GM12864 (cell line): ENCODE measurements around the gene TMPRSS11D.

ENCODE experiments used
- DNase-seq: peaks from one replicate; pipeline ENCODE4 v3.0.0-alpha.2; 2011; ENCODE audit warnings: low read depth
- H3K4me3 ChIP-seq: 2 replicates; pipeline ENCODE4 v1.5.1; 2011; ENCODE audit warnings: mild to moderate bottlenecking, low read depth, low read length, control low read depth
- TF ChIP-seq, protein P1 (sequence below): IDR thresholded peaks from 2 replicates; pipeline ENCODE4 v1.5.1; 2011; ENCODE audit warnings: low read depth, mild to moderate bottlenecking, moderate library complexity, low read length, control low read depth, inconsistent platforms; ENCODE audit errors: missing control alignments

TMPRSS11D gene

DNA sequence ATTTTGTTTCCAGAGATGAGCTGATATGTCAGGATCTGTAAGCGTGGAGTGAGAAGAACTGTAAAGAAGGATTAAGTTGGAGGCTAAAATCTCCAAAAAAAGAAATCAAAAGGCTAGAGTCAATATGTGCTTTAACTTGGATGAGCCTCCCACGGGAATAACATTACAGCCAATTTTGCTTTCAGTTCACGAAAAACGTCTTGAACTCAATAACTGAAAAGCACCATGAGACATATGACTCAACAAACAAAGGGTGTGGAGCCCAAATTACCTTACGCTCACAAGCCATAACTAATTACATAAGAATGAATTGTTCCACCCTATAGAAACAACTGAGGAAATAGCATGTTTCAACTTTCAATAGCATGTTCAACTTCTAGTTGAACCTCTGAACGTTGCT is 22.3 kb downstream of the TMPRSS11D start:
- no peak overlapping the region for H3K4me3 ChIP-seq
- TF ChIP-seq, protein P1, sequence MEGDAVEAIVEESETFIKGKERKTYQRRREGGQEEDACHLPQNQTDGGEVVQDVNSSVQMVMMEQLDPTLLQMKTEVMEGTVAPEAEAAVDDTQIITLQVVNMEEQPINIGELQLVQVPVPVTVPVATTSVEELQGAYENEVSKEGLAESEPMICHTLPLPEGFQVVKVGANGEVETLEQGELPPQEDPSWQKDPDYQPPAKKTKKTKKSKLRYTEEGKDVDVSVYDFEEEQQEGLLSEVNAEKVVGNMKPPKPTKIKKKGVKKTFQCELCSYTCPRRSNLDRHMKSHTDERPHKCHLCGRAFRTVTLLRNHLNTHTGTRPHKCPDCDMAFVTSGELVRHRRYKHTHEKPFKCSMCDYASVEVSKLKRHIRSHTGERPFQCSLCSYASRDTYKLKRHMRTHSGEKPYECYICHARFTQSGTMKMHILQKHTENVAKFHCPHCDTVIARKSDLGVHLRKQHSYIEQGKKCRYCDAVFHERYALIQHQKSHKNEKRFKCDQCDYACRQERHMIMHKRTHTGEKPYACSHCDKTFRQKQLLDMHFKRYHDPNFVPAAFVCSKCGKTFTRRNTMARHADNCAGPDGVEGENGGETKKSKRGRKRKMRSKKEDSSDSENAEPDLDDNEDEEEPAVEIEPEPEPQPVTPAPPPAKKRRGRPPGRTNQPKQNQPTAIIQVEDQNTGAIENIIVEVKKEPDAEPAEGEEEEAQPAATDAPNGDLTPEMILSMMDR, result no peak
- no peak for DNase-seq

DNA sequence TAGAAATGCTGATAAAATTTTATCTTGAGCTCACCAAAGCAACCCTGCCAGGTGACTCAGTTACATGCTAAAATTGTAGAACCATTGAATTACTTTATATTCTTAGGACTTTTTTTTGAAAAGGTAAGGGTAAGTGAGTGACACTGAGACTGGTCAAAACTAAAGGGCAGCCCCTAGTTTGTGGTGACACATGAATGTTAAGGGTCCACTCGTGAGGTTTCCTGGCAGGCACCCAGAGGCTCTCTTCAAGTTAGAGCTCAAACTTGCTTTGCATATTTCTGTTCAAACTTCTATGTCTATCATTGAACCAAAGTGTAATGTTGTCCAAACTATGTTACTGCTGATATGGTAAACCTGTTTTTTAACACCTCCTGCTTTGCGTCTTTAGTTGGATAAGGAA is 30.5 kb downstream of the TMPRSS11D start:
- no peak for DNase-seq
- TF ChIP-seq, protein P1, result no peak
- no peak overlapping the region for H3K4me3 ChIP-seq

DNA sequence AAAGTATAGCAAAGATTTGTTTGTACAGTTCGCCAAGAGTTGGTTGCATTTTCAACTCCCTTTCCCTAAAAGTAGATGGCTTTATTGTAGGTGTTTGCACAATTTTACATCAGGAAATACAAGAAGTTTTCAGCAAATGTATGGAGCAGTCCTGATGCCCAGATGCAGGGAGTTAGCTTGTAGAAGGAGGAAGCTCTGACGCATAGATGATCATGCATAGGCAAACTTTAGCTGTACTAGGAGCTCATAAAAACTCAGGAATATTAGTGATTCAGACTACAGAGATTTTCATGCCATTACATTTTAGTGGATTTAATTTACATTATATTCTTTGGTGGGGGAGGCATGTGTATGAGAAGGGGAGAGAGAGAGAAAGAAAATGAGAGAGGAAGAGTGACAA is 62.9 kb downstream of the TMPRSS11D start:
- TF ChIP-seq, protein P1, result no peak
- no peak for DNase-seq
- H3K4me3 ChIP-seq, result no peak overlapping the region

DNA sequence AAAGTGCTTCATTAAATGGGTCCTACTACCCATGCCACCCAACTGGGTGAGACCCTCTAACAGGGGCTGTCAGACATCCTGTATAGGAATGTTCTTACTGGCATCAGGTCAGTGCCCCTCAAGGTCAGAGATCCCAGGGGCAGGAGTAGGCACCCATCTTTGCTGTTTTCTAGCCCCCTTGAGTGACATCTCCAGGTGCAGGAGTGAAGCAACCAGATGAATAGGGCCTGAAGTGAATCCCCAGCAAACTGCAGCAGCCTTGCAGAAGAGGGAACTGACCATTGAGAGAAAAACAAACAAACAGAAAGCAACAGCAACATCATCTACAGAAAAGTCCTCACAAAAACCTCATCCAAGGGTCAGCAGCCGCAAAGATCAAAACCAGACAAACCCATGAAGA is 73.8 kb downstream of the TMPRSS11D start:
- no peak for DNase-seq
- TF ChIP-seq, protein P1, result no peak
- H3K4me3 ChIP-seq, result no peak overlapping the region

DNA sequence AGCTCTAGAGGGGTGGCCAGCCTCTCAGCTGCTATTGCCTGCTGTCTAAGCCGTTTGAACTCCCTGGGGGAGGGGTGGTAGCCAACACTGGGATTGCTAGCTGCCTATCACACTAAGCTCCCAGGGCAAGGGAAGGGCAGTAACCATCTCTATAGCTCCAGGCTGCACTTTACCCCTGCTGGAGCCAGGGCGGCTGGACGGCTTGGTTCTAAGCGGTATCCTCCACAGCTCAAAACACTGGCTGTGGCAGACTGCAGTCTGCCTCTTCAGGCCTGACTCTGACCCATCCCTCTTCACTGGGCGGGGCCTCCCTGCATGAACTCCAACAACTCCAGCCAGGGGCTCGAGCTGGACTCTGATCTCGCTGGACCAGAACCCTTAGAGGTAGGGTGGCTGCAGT is 74.3 kb downstream of the TMPRSS11D start:
- H3K4me3 ChIP-seq, result no peak overlapping the region
- TF ChIP-seq, protein P1, result no peak
- no peak for DNase-seq

DNA sequence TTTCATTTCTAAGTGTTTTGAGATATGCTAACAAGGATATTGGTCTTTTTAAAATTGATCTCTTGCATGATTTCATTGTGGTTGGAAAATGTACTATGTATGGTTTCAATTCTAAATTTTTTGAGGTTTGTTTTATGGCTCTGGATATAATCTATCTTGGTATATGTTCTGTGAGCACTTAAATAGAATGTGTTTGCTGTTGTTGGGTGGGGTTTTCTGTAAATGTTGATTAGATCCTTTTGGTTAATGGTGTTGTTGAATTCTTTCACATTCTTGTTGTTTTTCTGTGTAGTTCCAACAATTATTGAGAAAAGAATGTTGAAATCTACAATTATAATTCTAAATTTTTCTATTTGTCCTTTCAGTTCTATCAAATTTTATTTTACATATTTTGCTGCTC is 87.0 kb downstream of the TMPRSS11D start:
- H3K4me3 ChIP-seq, result no peak overlapping the region
- TF ChIP-seq, protein P1, result no peak
- DNase-seq, result no peak

DNA sequence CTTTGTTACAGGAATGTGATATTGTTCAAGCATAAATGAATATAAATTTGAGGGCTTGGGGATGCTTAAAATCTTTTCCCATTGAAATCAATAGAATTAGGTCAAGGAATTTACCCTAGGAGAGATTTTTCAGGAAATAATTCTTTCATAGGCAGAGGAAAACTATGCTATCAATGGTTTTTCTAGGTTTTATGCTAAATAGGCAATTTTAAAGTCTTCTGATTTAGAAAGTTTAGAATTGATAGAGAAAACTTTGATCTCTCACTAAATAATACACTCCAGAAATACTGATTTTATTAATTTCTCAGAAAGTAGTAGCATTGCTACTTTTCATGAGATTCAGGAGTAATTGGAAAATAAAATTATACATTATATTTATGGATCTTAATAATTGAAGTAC is 93.1 kb downstream of the TMPRSS11D start:
- TF ChIP-seq, protein P1, result no peak
- no peak for DNase-seq
- H3K4me3 ChIP-seq, result no peak overlapping the region
